ENCODE measurements around the gene UGT1A3. TPM values are rescaled to one million over a fixed set of nuclear protein-coding genes. Genes with fewer than 3 reads are reported as not detected.
A peak's percentile ranks its signal among the peaks of the same experiment; 100 is the strongest.

UGT1A3 gene
- total and polyA plus RNA-seq, 4 donors: 7.0 to 61.6 (median 18.2) TPM; not detected in 1

DNA sequence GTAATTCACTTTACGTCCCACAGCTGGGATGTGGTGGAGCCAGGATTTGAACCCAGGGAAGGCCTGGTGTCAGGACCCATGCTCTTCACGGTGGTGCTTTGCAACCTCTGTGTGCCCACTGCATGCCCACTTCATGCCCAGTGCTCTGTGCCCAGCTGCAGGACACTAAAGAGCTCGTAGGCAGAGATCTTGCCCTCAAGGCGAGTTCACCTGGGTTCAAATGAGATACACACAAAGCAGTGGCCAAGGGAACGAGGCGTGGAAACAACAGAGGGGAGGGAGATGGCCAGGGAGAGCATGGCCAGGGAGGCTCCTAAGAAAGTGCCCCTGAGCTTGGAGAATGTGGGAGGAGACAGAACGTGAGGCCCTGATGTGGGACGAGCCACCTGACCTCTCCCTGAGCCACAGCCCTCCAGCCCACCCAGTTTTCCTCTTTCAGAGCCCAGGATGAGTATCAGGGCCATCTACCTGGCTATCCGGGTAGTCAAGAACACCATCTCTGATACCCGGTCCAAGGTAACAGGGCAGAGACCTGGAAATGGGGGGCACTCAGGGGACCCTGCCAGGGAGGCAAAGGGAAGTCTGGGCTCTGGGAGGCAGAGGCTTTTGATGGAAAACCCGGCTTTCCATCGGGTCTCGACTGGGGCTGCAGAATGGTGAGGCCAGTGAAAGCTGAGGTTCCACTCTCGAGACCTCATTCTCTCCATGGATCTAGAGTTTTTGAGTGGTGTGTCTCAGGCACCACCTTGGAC lies 69.7 kb downstream of the UGT1A3 start:
- DNase-seq (ENCODE audit: low spot score): peak; percentile 26
- Histone ChIP-seq H3K27me3 (ENCODE audit: control insufficient read depth in 4 of 4, insufficient read depth in 4 of 4, low read length in 3 of 4) (no peaks in the 10 kb centered on the region), H3K9ac (ENCODE audit: low read depth in 1 of 2, low read length in 2 of 2) (no peak overlapping the region), H3K27ac (ENCODE audit: low read depth in 1 of 2, low read length in 2 of 2) (no peak overlapping the region), H3K4me1 (ENCODE audit: control insufficient read depth in 4 of 4, insufficient read depth in 4 of 4, low read length in 3 of 4) (no peaks in the 10 kb centered on the region), H3K4me3 (ENCODE audit: low read depth in 1 of 3, low read length in 3 of 3) (no peak overlapping the region), H3K36me3 (ENCODE audit: control insufficient read depth in 4 of 4, insufficient read depth in 3 of 4, low read depth in 1 of 4, low read length in 3 of 4) (no peaks in the 10 kb centered on the region), H3K9me3 (ENCODE audit: control insufficient read depth in 4 of 4, low read length in 3 of 4) (no peaks in the 10 kb centered on the region)
- TF ChIP-seq ATF3 (IDR thresholded peaks at IDR 0.05): no peak
- TF ChIP-seq NR2F2 (IDR thresholded peaks at IDR 0.05): no peak
- no peak for TF ChIP-seq CTCF (IDR thresholded peaks at IDR 0.05; ENCODE audit: low read depth, low read length, missing input control)
- TF ChIP-seq EGR1 (IDR thresholded peaks at IDR 0.05; ENCODE audit: low read depth in 2 of 2): no peak
- TF ChIP-seq JUND (IDR thresholded peaks at IDR 0.05): no peak
- TF ChIP-seq FOXA1 (IDR thresholded peaks at IDR 0.05): no peak
- TF ChIP-seq, protein P1, sequence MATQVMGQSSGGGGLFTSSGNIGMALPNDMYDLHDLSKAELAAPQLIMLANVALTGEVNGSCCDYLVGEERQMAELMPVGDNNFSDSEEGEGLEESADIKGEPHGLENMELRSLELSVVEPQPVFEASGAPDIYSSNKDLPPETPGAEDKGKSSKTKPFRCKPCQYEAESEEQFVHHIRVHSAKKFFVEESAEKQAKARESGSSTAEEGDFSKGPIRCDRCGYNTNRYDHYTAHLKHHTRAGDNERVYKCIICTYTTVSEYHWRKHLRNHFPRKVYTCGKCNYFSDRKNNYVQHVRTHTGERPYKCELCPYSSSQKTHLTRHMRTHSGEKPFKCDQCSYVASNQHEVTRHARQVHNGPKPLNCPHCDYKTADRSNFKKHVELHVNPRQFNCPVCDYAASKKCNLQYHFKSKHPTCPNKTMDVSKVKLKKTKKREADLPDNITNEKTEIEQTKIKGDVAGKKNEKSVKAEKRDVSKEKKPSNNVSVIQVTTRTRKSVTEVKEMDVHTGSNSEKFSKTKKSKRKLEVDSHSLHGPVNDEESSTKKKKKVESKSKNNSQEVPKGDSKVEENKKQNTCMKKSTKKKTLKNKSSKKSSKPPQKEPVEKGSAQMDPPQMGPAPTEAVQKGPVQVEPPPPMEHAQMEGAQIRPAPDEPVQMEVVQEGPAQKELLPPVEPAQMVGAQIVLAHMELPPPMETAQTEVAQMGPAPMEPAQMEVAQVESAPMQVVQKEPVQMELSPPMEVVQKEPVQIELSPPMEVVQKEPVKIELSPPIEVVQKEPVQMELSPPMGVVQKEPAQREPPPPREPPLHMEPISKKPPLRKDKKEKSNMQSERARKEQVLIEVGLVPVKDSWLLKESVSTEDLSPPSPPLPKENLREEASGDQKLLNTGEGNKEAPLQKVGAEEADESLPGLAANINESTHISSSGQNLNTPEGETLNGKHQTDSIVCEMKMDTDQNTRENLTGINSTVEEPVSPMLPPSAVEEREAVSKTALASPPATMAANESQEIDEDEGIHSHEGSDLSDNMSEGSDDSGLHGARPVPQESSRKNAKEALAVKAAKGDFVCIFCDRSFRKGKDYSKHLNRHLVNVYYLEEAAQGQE (IDR thresholded peaks at IDR 0.05): no peak
- TF ChIP-seq YY1 (IDR thresholded peaks at IDR 0.05): no peak
- TF ChIP-seq, protein P2, sequence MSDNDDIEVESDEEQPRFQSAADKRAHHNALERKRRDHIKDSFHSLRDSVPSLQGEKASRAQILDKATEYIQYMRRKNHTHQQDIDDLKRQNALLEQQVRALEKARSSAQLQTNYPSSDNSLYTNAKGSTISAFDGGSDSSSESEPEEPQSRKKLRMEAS (IDR thresholded peaks at IDR 0.05): no peak
- no peak for TF ChIP-seq SP1 (IDR thresholded peaks at IDR 0.05)
- no peak for TF ChIP-seq RAD21 (IDR thresholded peaks at IDR 0.05)
- TF ChIP-seq HNF4A (conservative IDR thresholded peaks at IDR 0.05): no peak
- TF ChIP-seq FOXA2 (IDR thresholded peaks at IDR 0.05): no peak
- TF ChIP-seq GABPA (IDR thresholded peaks at IDR 0.05 in 1 of 2, conservative IDR thresholded peaks at IDR 0.05 in 1 of 2): no peak
- no peak for TF ChIP-seq ZBTB33 (IDR thresholded peaks at IDR 0.05)
- no peak for TF ChIP-seq HNF4G (IDR thresholded peaks at IDR 0.05)
- no peak for TF ChIP-seq TAF1 (conservative IDR thresholded peaks at IDR 0.05)
- TF ChIP-seq RXRA (IDR thresholded peaks at IDR 0.05): no peak
- 89% methylated on average over 14 of the region's 14 CpGs for WGBS

All from liver (tissue), 9 donors.